ENCODE data around the gene RAB11FIP4. TPM values are rescaled to one million over a fixed set of nuclear protein-coding genes. Genes with fewer than 3 reads are reported as not detected.

RAB11FIP4 gene
- total and polyA plus RNA-seq, 2 of the 13 experiments (the other 11 are each of a cell fraction or from before 2014, with no cell fraction given): 28.0 to 89.3 TPM

GRCh38 chr17:31487063-31487647 is 95.7 kb downstream of the RAB11FIP4 start (continued):
- TF ChIP-seq ZMAT3 (CRISPR knock-in tag; conservative IDR thresholded peaks at IDR 0.05): no peak
- TF ChIP-seq TFDP2 (CRISPR knock-in tag; IDR thresholded peaks at IDR 0.05): peak; percentile 12
- TF ChIP-seq, protein P1, sequence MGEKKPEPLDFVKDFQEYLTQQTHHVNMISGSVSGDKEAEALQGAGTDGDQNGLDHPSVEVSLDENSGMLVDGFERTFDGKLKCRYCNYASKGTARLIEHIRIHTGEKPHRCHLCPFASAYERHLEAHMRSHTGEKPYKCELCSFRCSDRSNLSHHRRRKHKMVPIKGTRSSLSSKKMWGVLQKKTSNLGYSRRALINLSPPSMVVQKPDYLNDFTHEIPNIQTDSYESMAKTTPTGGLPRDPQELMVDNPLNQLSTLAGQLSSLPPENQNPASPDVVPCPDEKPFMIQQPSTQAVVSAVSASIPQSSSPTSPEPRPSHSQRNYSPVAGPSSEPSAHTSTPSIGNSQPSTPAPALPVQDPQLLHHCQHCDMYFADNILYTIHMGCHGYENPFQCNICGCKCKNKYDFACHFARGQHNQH (CRISPR knock-in tag; IDR thresholded peaks at IDR 0.05): 0 out of 2 replicates have a peak, but pooled peaks have one; percentile 12
- TF ChIP-seq HNF1A (IDR thresholded peaks at IDR 0.05; ENCODE audit: low read depth): no peak
- no peak for TF ChIP-seq HNF1A (CRISPR knock-in tag; IDR thresholded peaks at IDR 0.05; ENCODE audit: borderline replicate concordance)
- no peak for TF ChIP-seq ETV5 (CRISPR knock-in tag; IDR thresholded peaks at IDR 0.05; ENCODE audit: borderline replicate concordance)
- TF ChIP-seq U2AF1 (optimal IDR thresholded peaks at IDR 0.05; ENCODE audit: low read depth, low read length): no peak
- TF ChIP-seq, protein P2, sequence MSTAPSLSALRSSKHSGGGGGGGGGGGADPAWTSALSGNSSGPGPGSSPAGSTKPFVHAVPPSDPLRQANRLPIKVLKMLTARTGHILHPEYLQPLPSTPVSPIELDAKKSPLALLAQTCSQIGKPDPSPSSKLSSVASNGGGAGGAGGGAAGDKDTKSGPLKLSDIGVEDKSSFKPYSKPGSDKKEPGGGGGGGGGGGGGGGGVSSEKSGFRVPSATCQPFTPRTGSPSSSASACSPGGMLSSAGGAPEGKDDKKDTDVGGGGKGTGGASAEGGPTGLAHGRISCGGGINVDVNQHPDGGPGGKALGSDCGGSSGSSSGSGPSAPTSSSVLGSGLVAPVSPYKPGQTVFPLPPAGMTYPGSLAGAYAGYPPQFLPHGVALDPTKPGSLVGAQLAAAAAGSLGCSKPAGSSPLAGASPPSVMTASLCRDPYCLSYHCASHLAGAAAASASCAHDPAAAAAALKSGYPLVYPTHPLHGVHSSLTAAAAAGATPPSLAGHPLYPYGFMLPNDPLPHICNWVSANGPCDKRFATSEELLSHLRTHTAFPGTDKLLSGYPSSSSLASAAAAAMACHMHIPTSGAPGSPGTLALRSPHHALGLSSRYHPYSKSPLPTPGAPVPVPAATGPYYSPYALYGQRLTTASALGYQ (CRISPR knock-in tag; IDR thresholded peaks at IDR 0.05): 0 out of 2 replicates have a peak, but pooled peaks have one; percentile 45
- TF ChIP-seq ZNF136 (CRISPR knock-in tag; IDR thresholded peaks at IDR 0.05; ENCODE audit: low read depth): no peak
- TF ChIP-seq TEAD3 (CRISPR knock-in tag; optimal IDR thresholded peaks at IDR 0.05; ENCODE audit: borderline replicate concordance): peak; percentile 30
- 0 out of 2 replicates have a peak, but pooled peaks have one; percentile 22 for TF ChIP-seq NCOA2 (CRISPR knock-in tag; IDR thresholded peaks at IDR 0.05)
- no peak for TF ChIP-seq ZNF878 (CRISPR knock-in tag; IDR thresholded peaks at IDR 0.05)
- 0 out of 2 replicates have a peak, but pooled peaks have one; percentile 8 for TF ChIP-seq THAP11 (CRISPR knock-in tag; IDR thresholded peaks at IDR 0.05)
- TF ChIP-seq EP300 (IDR thresholded peaks at IDR 0.05; ENCODE audit: low read depth in 2 of 2, low read length in 2 of 2): peak in 1 of 2 experiments; percentile 40; a peak in 1 of 4 replicates
- no peak for TF ChIP-seq EP300 (CRISPR knock-in tag; IDR thresholded peaks at IDR 0.05; ENCODE audit: borderline replicate concordance)
- peak; percentile 28 for TF ChIP-seq ZNF781 (CRISPR knock-in tag; IDR thresholded peaks at IDR 0.05; ENCODE audit: borderline replicate concordance, not compliant biosample characterization)
- no peak for TF ChIP-seq KDM3A (CRISPR knock-in tag; IDR thresholded peaks at IDR 0.05; ENCODE audit: low read depth)
- TF ChIP-seq ZNF670 (CRISPR knock-in tag; IDR thresholded peaks at IDR 0.05; ENCODE audit: borderline replicate concordance): 0 out of 2 replicates have a peak, but pooled peaks have one; percentile 58
- TF ChIP-seq ZSCAN9 (CRISPR knock-in tag; IDR thresholded peaks at IDR 0.05; ENCODE audit: borderline replicate concordance): 0 out of 2 replicates have a peak, but pooled peaks have one; percentile 38
- peak; percentile 63; the same call in 1 of the 2 replicates for TF ChIP-seq PHF21A (CRISPR knock-in tag; IDR thresholded peaks at IDR 0.05)
- 0 out of 2 replicates have a peak, but pooled peaks have one; percentile 21 for TF ChIP-seq ZNF124 (CRISPR knock-in tag; IDR thresholded peaks at IDR 0.05)

All from HepG2 (cell line).